NCI-H526 treated with DMSO at 0.1 percent for 48 hours (cell line): ENCODE measurements around the gene GCK.

Experiments
- DNase-seq: peaks from one replicate; lab custom pipeline; 2025; lab: John Stamatoyannopoulos, UW

Gene GCK

DNA sequence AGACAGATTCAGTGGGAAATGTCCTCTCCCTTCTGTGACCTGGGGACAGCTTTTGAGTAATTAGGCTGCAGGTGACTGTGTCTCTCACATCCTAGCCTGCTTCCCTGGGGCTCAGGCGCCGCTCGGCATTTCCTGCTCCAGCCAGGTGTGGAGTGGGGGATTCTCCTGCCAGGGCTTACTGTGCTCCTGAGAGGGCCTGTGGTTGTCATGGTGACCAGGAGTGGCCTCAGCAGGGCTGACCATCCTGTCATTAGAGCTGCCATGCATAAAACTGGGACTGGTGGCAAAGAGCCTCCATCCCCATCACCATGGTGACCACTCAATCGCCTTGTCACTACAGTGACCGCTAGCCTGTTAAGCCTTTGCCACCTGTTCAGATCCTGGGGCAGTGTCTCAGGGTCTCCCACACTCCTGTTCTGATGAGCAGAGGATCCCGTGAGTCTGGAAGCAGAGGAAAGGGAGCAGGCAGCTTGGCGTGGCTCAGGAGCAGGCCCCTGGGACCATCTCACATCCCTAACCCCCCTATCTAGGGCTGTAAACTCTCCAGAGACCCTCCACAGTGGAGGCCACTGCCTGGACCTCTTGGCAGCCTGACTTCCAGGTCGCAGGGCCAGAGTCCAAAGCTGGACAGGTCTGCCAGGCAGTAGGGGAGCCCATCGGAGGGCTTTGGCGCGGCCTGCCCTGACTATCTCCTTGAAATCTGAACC is at the start of gene GCK:
GCK (minus strand) TSS at position 154 of the 707 bp plus-strand sequence. CDS start 486 bp downstream, outside the sequence.
- no peak for DNase-seq

DNA sequence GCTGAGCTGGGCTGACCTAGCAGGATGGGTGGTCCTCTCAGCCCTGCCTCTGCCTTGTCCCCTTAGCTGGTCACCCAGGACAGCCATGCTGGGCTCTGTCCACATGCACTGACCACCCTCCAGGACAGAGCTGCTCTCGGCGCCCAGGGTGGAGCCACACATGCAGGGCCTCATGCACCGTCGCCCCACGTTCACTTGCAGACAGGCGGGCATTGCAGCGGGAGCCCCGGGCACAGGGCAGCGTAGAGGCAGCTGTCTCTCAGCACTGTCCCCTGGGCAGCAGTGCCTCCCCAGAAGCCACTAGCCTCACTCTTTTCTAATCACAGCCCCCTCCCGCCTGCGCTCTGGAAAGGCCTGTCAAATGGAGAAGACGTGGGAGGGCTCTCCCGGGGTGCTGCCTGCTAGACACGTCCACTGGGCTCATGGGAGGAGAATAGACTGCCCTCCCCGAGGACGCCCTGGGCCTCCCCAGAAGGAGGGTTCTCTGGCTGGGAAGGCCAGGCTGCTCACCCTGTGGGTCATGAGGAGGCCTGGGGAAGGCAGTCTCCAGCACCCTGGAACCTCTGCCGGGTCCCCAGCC is 49.0 kb upstream of the GCK start:
- no peak for DNase-seq

DNA sequence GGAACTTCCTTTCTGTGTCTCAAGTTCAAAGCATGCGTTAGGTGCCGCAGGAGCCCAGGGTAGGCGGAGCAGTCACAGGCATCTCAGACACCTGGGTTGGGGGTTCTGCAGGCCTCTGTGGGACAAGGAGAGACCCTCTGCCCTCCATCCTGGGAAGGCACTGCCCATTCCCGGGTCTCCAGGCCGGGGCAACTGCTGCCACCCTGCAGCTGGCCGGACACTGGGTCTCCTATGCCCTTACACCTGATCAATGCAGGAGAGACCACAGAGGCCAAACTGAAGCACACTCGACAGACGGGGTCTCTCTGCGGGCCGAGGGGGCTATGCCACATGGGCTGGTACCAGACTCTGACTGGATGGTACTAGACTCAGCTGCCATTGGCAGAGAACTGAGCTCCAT is 48.5 kb upstream of the GCK start:
- no peak for DNase-seq

DNA sequence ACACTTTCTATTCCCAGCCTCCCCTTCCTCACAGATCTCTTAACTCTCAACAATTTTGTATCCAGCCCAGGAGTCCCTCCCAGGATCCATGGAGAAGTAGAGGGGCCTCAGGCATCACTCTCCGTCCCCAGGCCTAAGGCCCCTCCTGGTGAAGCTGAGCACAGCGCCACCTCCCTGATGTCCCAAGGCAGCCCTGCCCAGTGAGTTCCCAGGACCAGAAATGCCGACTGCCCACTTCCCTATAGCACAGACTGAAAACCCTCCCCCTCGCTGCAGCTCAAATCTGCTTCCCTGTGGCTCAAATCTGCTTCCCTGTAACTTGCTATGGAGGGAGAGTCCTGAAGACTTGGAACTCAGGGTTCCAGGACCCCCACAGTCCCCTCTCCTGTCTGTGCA is 47.1 kb upstream of the GCK start:
- no peak for DNase-seq

DNA sequence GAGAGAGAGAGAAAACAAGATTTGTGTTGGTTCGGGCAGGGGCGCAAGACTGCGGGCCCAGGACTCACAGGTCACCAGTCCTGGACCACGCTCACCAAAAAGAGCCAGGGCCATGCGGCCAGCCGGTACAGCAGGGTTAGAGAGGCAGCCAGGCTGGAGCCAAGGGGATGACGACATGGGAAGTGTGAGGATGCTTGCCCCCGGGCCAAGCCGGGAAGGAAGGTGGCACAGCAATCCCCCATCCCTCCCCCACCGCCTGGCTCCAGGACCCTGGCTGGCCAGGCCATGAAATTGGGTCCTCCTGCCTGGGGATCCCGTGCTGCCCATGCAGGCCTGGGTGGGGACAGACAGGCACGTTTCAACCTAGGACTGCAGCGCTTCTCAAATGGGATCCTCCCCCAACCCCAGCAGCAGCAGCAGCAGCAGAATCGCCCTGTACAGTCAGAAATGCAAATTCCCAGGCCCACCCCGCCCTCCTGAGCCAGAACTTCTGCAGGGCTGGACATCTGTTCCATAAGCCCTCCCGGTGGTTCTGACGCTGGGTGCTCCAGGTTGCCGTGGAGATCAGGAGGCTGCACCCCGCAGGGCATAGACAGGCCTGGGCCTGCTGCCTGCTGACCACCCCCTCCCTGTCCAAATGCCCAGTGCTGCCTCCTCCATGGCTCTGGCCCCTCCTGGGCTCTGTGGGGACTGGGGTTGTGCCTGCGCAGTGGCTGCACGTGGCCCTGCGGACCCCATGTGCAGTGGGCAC is 46.5 kb upstream of the GCK start:
- no peak for DNase-seq

DNA sequence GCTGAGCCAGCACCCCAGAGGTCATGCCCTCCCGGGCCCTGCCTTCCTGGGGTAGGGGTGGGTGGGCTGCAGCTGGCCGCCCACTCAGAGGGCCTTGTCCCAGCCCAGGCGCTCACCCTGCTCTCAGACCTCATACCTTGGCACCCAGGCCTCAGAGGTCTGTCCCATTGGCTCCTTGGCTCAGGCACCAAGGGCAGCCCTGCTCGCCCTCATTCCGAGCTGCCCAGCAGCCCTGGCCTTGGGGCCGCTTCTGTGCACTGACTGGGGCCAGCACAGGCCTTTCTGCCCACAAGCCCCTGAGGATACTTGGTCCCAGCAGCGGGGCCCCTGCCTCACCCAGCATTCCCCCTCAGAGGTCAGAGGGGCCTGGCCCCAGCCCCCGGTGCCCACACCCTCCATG is 45.8 kb upstream of the GCK start:
- DNase-seq: no peak

DNA sequence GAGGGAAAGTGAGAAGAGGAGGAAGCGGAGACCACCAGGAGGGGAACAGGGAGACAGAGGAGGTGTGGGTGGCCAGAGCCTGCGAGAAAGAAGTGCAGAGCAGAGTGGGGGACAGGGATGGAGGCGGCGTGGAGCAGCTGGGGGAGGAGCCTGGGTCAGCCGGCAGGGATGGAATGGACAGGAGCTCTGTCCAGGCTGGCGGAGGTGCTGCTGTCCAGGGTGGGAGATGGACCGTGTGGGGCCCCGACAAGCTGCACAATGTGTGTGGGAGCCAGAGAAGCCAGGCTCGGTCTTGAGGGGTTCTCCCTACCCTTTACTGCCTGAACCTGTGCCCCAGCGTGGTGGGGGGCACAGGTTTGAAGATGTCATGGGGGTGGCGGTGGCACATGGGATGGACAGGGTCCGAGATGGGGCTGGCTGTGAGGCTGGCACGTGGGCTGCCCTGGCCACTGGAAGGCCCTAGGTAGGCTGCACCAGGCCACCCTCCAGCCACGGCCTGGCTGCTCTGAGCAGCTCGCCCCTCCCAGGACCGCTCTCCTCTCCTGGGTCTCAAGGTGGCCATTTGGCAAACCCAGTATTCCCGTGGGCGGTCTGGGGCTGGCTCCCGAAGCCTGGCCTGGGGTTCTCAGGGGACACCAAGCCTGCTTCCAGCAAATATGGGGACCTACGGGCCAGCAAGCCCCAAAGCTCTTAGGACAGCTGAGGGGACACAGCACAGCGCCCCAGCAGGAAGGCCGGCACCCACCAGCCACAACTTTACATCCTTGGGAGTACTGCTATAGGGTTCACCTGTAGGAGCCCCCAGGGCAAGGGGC is 43.9 kb upstream of the GCK start:
- DNase-seq: no peak

DNA sequence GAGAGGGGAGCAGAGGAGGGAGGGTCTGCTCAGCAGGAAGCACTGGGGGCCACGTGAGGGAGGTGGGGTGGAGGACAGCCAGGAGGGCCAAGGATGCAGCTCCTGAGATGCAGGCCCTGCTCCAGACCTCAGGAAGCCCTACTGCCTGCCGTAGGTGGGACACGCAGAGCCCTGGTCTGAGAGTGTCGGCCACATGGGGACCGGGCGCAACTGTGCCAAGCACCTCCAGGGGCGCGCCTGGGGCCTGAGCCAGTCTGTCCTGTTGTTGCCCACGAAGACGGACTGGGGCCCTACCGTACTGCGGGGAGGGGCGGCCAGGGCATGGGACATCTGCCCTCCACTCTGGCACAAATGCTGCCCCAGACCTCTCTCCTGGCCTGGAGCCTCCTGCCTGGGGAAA is 43.2 kb upstream of the GCK start:
- DNase-seq: no peak

DNA sequence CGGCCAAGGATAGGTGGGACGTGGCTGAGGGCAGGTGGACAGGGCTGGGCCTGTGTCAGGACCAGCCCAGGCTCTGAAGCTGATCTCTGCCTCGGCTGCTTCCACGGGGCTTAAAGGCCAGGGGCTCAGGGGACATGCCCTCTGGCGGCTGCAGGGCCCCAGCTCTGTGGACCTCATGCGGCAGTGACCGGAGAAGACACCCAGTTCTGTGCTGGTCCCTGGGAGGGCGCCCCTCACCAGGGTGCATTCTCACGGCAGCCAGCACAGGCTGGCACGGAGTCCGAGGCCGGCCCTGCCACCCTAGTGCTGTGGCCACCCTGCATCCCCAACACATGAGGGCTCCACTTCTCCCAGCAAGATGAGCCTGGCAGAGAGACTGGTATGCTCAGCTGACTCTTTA is 41.8 kb upstream of the GCK start:
- DNase-seq: no peak

DNA sequence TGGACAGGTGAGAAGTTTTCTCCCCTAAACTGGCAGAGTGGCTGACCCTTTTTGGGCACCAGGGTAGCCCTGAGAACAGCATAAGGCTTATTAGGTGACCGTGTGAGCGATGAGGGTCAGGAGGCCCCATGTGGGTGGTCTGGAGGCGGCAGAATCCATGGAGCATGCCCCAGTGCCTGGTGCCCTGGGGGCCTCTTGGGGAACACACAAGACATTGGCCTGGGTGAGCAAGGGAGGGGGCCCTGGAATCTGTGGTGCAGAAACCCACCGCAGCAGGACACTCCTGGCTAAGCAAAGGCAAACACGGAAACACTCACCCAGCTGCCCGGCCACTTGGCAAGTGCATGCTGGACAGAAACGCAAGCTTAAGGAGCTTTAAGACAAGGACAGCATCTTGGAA is 41.0 kb upstream of the GCK start:
- no peak for DNase-seq

DNA sequence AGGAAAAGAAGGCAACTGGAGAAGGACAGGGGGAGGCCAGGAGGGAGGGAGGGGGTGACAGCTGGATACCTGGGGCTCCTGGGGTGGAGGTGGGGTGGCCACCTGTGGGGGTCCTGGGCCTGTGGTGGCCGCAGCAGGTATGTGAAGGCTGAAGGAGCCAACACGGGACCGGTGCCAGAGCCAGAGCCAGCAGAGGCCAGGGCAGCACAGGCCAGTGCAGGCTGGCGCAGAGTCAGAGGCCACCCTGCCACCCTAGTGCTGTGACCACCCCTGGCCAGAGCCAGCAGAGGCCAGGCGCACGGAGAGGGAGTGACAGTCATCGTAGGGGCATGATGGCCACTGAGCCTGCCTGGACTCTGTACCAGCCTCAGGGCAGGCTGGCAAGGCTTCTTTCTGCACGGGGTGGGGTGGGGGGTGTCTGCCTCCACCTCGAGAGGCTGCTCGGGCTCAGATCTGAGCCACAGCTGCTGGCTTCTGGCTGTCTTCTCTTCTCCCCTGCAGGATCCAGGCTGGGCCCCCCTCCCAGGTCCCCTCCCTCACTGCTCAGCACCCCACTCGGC is 40.4 kb upstream of the GCK start:
- no peak for DNase-seq

DNA sequence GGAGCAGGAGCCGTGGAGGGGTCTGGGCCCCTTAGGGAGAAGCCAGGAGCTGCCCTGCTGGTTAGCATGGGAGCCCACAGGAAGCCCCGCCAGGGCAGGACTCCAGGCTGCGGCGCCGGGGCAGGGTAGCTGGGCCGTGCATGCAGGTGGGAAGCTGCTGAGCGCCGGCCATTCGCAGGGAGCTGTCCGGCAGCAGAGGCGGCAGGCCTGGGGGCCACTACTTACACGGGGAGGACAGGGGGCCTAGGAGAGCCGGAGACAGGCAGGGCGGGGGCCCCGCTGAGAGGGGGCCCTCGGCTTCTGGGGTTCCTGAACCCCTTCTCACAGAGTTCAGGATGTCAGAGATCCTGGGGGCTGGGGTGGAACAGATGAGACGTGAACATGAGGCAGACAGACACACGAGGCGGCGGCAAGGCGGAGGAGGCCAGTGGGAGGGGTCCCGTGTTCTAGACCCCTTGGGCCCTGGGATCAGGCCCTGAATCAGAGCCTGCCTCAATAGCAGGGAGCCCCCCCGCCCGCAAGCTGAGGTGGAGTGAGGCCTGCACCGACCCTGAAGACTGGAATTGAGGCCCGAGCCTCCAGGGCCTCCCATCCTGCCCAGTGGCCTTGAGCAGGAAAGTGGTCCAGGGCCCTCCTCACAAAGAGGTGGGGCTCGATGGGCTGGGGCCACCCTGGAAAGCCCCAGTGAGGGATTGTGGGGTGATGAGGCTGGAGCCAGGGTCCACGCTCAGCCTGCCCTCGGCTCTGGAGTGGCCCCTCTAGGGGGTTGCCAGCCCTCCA is 39.5 kb upstream of the GCK start:
- no peak for DNase-seq

DNA sequence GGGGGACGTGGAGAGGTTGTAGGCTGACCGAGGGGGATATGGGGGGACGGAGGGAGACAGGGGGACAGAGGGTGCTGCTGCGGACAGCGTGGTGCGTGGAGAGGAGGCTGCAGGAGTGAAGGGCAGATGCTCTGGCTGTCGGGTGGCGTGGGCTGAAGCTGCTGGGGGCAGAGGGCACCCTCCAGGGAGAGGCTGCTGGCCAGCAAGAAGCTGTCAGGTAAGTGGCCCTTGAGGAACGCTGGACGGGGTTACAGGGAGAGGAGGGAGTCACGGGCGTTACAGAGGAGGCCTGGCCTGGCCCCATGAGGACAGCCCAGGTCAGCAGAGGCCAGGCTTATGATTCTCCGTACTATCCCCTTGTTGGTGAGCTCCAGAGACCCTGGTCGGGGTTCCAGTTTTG is 38.7 kb upstream of the GCK start:
- no peak for DNase-seq

DNA sequence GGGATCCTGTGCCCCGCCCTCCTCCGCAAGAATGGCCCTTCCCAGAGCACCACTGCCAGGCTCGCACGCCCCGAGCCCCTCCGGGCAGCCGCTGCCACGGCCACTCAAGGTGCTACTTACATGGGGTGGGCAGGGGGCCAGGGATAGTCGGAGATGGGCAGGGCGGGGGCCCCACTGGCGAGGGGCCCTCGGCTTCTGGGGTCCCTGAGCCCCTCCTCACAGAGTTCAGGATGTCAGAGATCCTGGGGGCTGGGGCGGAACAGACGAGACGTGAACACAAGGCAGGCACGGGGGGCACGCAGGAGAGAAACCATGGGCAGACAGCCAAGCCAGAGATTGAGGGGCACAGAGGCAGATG is 37.1 kb upstream of the GCK start:
- DNase-seq: no peak

DNA sequence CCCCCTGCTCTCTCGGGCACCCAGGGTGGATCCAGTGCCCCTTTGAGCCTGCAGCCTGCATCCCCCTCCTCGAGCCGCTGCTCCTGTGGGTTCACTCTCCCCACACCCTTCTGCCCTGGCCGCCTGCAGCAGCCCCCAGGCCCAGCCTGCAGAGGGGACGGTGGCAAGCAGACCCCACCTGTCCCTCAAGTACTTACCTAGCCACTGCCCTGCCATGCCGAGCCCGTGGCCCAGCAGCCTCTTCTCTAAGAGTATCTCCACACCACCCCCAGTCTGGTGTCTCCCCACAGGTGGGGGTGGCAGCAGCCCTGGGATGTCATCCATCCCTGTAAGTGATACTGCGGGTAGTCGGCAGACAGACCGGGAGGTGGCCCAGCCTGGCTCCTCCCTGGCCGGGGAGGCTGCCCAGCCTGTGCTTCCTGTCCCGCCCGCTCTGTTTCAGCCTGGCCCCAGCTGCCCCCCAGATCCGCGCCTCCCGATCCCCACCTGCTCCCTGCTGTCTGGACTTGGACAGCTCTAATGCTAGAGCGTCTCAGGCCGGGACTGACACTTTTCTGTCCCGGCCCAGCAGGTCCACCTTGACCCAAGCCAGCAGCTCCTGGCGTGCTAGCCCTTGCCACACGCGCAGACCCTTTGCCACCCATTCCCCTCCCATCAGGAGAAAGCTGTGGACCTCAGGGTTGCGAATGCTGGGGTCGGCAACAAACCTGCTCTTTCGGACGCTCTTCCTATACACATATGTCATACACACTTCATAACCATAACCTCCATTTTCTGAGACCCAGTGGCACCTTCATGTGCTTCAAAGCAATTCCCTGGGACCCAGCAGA is 36.5 kb upstream of the GCK start:
- DNase-seq: no peak

DNA sequence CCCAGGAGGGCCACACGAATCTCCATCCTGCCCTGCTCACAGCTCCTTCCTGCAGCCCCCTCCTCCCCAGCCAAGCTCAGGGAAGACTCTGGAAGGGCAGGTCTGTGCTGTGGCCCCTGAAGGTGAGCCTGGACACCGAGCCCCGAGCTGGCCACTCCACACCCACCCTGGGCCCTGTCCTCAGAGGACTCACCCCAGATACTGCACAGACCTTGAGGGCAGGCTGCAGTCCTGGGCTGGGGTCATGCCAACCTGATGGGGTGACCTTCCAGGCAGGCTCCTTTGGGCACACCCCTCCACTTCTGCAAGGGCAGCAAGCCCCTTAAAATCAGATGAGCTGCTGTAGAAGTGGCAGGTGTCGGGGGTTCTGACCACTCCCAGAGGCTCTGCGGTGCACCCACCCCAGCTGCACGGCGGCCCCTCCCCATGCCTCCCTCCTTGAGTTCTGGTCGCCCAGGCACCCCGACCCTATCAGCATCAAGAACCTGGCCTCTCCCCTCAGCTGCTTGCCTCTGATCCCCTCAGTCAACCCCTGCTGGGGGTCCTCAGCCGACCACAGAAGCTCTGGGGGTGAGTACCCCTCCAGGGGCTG is 35.8 kb upstream of the GCK start:
- no peak for DNase-seq

DNA sequence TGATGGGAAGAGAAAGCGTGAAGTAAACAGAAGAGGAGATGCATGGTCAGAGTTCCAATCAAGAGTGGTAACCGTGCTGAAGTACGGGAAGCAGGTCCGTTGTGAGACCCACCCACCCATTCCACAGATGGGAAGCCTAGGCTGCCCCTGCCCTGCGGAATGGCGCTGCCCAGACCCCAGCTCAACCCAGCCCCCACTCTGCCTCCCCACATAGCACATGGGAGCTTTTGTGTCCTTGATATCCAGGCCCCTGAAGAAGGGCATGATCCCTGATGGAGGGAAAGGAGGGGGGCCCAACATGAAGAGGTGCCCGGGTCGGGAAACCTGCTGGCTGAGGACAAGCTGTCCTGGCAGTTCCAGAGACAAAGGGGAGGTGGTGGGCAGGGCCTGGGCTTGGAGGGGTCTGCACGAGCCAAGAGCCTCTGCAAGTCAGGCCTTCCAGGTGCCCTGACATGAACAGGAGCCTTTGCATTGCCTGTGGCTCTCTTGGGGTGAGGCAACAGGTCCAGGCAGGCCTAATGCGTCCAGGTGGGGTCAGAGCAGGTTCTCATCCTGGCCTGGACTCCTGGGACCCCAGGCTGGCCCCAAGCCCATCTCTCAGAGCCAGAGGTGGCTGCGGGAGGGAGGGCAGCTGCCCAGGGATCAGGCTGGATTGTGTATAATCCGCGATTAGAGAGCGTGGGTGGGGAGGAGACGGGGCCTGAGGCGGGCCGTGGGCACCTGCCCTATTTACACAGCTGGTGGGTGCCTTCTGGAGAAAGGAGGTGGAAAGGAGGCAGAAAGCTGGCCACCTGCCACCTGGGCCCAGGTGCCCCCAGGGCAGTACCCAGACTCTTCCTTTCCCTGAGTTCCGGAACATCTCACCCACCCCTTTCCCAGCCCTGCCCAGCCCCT is 35.1 kb upstream of the GCK start:
- no peak for DNase-seq

DNA sequence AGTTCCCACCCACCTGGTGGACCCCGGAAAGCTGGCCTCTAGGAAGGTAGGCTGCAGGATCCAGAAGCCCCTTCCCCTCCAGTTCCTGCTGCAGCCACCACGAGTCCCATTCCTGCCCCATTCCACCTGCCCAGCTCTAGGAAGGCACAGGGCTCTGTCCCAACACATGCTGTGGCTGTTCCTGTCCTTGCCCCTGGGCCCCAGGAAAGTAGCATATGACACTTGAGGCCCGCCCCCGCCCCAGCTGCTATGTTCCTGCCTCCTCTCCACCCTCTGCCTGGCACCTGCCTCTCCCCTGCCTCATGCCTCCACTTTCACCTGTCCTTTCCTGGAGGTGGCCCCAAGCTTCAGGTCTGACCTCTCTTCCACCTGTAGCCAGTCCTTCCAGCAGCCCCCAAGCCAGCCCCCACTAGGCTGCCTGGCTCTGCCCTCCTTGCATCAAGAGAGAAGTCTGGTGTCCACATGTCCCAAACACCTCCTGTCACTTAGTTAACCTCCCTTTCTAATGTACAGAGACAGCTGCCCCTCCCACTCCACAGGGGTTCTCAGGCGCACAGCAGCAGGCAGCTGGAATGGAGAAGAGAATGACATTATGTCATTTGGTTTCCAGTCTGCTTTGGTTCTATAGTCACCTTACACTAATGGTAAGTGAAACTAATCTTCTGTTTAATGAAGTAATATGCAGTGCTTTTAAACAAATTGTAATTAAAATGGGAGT is 34.3 kb upstream of the GCK start:
- DNase-seq: no peak
